Loucy (cell line): Measurements from ENCODE around the gene AKAP13.

Source experiments
- H2AFZ ChIP-seq: fragments of 200-600 bp; sonication (generic); 2 replicates; pipeline ENCODE4 v1.6.0; 2016; ENCODE audit warnings: antibody characterized with exemption, mild to moderate bottlenecking, low read length, moderate library complexity
- H3F3A ChIP-seq: fragments of 200-600 bp; 2 replicates; pipeline ENCODE4 v1.6.0; 2016; ENCODE audit warnings: antibody characterized with exemption, low read depth, mild to moderate bottlenecking
- H3K27me3 ChIP-seq: fragments of 200-600 bp; sonication (generic); 2 replicates; pipeline ENCODE4 v1.6.1; 2014; ENCODE audit warnings: low read length, mild to moderate bottlenecking; ENCODE audit not compliant: insufficient read depth, poor library complexity, severe bottlenecking
- H3K36me3 ChIP-seq: fragments of 200-600 bp; sonication (generic); 2 replicates; pipeline ENCODE4 v1.6.1; 2016; ENCODE audit warnings: low read length; ENCODE audit not compliant: insufficient read depth
- H3K4me1 ChIP-seq: fragments of 200-600 bp; sonication (generic); 2 replicates; pipeline ENCODE4 v1.5.1; 2014; ENCODE audit warnings: low read length, mild to moderate bottlenecking; ENCODE audit not compliant: insufficient read depth, poor library complexity, severe bottlenecking
- H3K4me2 ChIP-seq: fragments of 200-600 bp; sonication (generic); 2 replicates; pipeline ENCODE4 v1.6.0; 2014; ENCODE audit warnings: antibody characterized with exemption, low read length, low read depth, mild to moderate bottlenecking; ENCODE audit not compliant: poor library complexity, severe bottlenecking
- H3K4me3 ChIP-seq: fragments of 200-600 bp; sonication (generic); 2 replicates; pipeline ENCODE4 v1.5.1; 2014; ENCODE audit warnings: low read length, mild to moderate bottlenecking, mixed read lengths; ENCODE audit not compliant: poor library complexity, severe bottlenecking
- H3K79me2 ChIP-seq: fragments of 200-600 bp; sonication (generic); 2 replicates; pipeline ENCODE4 v1.6.1; 2014; ENCODE audit warnings: low read length; ENCODE audit not compliant: insufficient read depth
- H3K9ac ChIP-seq: fragments of 200-600 bp; sonication (generic); 2 replicates; pipeline ENCODE4 v1.6.0; 2014; ENCODE audit warnings: mild to moderate bottlenecking, low read depth, low read length, moderate library complexity; ENCODE audit not compliant: poor library complexity, severe bottlenecking
- H3K9me2 ChIP-seq: fragments of 200-600 bp; sonication (generic); replicated peaks from 2 replicates; pipeline ENCODE4 v1.6.1; 2016; ENCODE audit warnings: low read depth, low read length, mixed read lengths
- H3K9me3 ChIP-seq: fragments of 200-600 bp; sonication (generic); 2 replicates; pipeline ENCODE4 v1.6.1; 2014; ENCODE audit warnings: mild to moderate bottlenecking, antibody characterized with exemption, low read length, low read depth; ENCODE audit not compliant: insufficient read depth
- H4K20me1 ChIP-seq: fragments of 200-600 bp; sonication (generic); 2 replicates; pipeline ENCODE4 v1.6.0; 2014; ENCODE audit warnings: antibody characterized with exemption, low read length, mild to moderate bottlenecking; ENCODE audit not compliant: insufficient read depth, poor library complexity, severe bottlenecking
- CTCF ChIP-seq: fragments of 200-600 bp; sonication (generic); conservative IDR thresholded peaks from 2 replicates; pipeline ENCODE4 v1.5.1; 2014; ENCODE audit warnings: mild to moderate bottlenecking, antibody characterized with exemption, low read length
- EZH2phosphoT487 ChIP-seq: fragments of 200-600 bp; IDR thresholded peaks from 2 replicates; pipeline ENCODE4 v1.6.1; 2018; ENCODE audit warnings: antibody characterized with exemption, mild to moderate bottlenecking, moderate library complexity, borderline replicate concordance

AKAP13 gene

GRCh38 chr15:85761635-85762034 lies 381.2 kb downstream of the AKAP13 start:
- H3K79me2 ChIP-seq, result no peaks in the 10 kb centered on the region

GRCh38 chr15:85762039-85762755 lies 381.8 kb downstream of the AKAP13 start:
- peaks cover 11% of the 10 kb centered on the region; the same call in 1 of the 2 replicates for H3K36me3 ChIP-seq
- H3K4me2 ChIP-seq, result no peak overlapping the region
- H4K20me1 ChIP-seq, result no peaks in the 10 kb centered on the region

More at GRCh38 chr15:85761635-85762034, 381.2 kb downstream of the AKAP13 start:
- no peaks in the 10 kb centered on the region for H3K9me3 ChIP-seq
- no peaks in the 10 kb centered on the region for H3K9me2 ChIP-seq
- H3K9ac ChIP-seq, result no peak overlapping the region
- H3K4me1 ChIP-seq, result no peaks in the 10 kb centered on the region
- no peaks in the 10 kb centered on the region for H3F3A ChIP-seq
- H2AFZ ChIP-seq, result no peak overlapping the region
- H3K4me3 ChIP-seq, result no peak overlapping the region
- H3K27me3 ChIP-seq, result no peaks in the 10 kb centered on the region
- peaks cover 11% of the 10 kb centered on the region; the same call in 1 of the 2 replicates for H3K36me3 ChIP-seq
- TF ChIP-seq CTCF (no peak), EZH2phosphoT487 (no peak)
- H4K20me1 ChIP-seq, result no peaks in the 10 kb centered on the region
- no peak overlapping the region for H3K4me2 ChIP-seq

GRCh38 chr15:85762756-85763127 lies 382.3 kb downstream of the AKAP13 start:
- H2AFZ ChIP-seq, result no peak overlapping the region
- peaks cover 11% of the 10 kb centered on the region; the same call in 1 of the 2 replicates for H3K36me3 ChIP-seq

More at GRCh38 chr15:85762039-85762755, 381.8 kb downstream of the AKAP13 start:
- Histone ChIP-seq H3K27me3 (no peaks in the 10 kb centered on the region), H3F3A (no peaks in the 10 kb centered on the region), H3K79me2 (no peaks in the 10 kb centered on the region), H3K9me3 (no peaks in the 10 kb centered on the region), H3K4me3 (no peak overlapping the region), H3K4me1 (no peaks in the 10 kb centered on the region), H3K9me2 (no peaks in the 10 kb centered on the region), H2AFZ (no peak overlapping the region), H3K9ac (no peak overlapping the region)
- TF ChIP-seq CTCF, result no peak
- TF ChIP-seq EZH2phosphoT487, result no peak

More at GRCh38 chr15:85762756-85763127, 382.3 kb downstream of the AKAP13 start:
- Histone ChIP-seq H3K9ac (no peak overlapping the region), H3K9me2 (no peaks in the 10 kb centered on the region), H3K79me2 (no peaks in the 10 kb centered on the region), H3K4me1 (no peaks in the 10 kb centered on the region), H3K27me3 (no peaks in the 10 kb centered on the region), H3F3A (no peaks in the 10 kb centered on the region), H3K4me3 (no peak overlapping the region), H3K4me2 (no peak overlapping the region), H3K9me3 (no peaks in the 10 kb centered on the region), H4K20me1 (no peaks in the 10 kb centered on the region)
- TF ChIP-seq CTCF, result no peak
- no peak for TF ChIP-seq EZH2phosphoT487
